Measurements from ENCODE around the gene ZNF273. TPM values are rescaled to one million over a fixed set of nuclear protein-coding genes. Genes with fewer than 3 reads are reported as not detected.
A peak's percentile ranks its signal among the peaks of the same experiment; 100 is the strongest.
"Not testable (repeated sequence)": the region's sequence is repeated elsewhere in the genome, so short reads cannot be mapped to it uniquely, and the experiment has no call there.

Gene ZNF273
- total and polyA plus RNA-seq, 5 donors from 2014 or later = 3.9 to 6.6 (median 6.0) TPM

- ATAC-seq (ENCODE audit: low read depth in 2 of 2) (peak; percentile 25 to 53), DNase-seq (peak in 2 of 3 donors; percentile 15 to 20)
- Histone ChIP-seq H3K4me3 (ENCODE audit: low read depth, low read length) (peak overlapping the region; percentile 37), H3K27me3 (ENCODE audit: control insufficient read depth, insufficient read depth, low read length) (peaks cover 19% of the 10 kb centered on the region), H3K27ac (ENCODE audit: insufficient read depth, low read length, poor library complexity, severe bottlenecking) (no peak overlapping the region), H3K4me1 (ENCODE audit: control insufficient read depth, insufficient read depth, low read length, poor library complexity, severe bottlenecking) (peaks cover 19% of the 10 kb centered on the region), H3K9me3 (ENCODE audit: control insufficient read depth in 2 of 2, low read length in 2 of 2) (no peaks in the 10 kb centered on the region), H3K36me3 (ENCODE audit: control insufficient read depth, insufficient read depth, low read length) (no peaks in the 10 kb centered on the region)
- Mint-ChIP-seq H3K4me1 (peaks cover 0 to 19% (median 12%) of the 10 kb centered on the region in 4 donors), H3K27me3 (peaks cover 64% of the 10 kb centered on the region), H3K4me3 (peak overlapping the region; percentile 63 to 91 (median 84)), H3K36me3 (no peaks in the 10 kb centered on the region), H3K9me3 (peaks cover 0 to 2% (median 2%) of the 10 kb centered on the region in 7 donors), H3K27ac (peak overlapping the region in 1 of 3 donors; percentile 59)
Observed at GRCh38 chr7:64887756-64888508, 15.1 kb upstream of the ZNF273 start.

GRCh38 chr7:64888561-64888900 is 14.5 kb upstream of the ZNF273 start:
- H3K27ac Mint-ChIP-seq = no peak overlapping the region
- peak overlapping the region; percentile 57 for H3K4me3 ChIP-seq (ENCODE audit: low read depth, low read length)
- ATAC-seq (ENCODE audit: low read depth in 2 of 2) (peak in 1 of 2 donors; percentile 19), DNase-seq (no peak)
- peaks cover 66% of the 10 kb centered on the region for H3K27me3 Mint-ChIP-seq
- peaks cover 0 to 18% (median 12%) of the 10 kb centered on the region in 4 donors for H3K4me1 Mint-ChIP-seq
- no peaks in the 10 kb centered on the region for H3K36me3 ChIP-seq (ENCODE audit: control insufficient read depth, insufficient read depth, low read length)
- no peaks in the 10 kb centered on the region for H3K9me3 ChIP-seq (ENCODE audit: control insufficient read depth in 2 of 2, low read length in 2 of 2)
- peaks cover 19% of the 10 kb centered on the region for H3K4me1 ChIP-seq (ENCODE audit: control insufficient read depth, insufficient read depth, low read length, poor library complexity, severe bottlenecking)
- H3K27me3 ChIP-seq (ENCODE audit: control insufficient read depth, insufficient read depth, low read length) = peaks cover 19% of the 10 kb centered on the region
- H3K36me3 Mint-ChIP-seq = no peaks in the 10 kb centered on the region
- no peak overlapping the region for H3K27ac ChIP-seq (ENCODE audit: insufficient read depth, low read length, poor library complexity, severe bottlenecking)
- peaks cover 0 to 2% (median 2%) of the 10 kb centered on the region in 7 donors for H3K9me3 Mint-ChIP-seq
- H3K4me3 Mint-ChIP-seq = peak overlapping the region; percentile 63 to 91 (median 84)

DNA sequence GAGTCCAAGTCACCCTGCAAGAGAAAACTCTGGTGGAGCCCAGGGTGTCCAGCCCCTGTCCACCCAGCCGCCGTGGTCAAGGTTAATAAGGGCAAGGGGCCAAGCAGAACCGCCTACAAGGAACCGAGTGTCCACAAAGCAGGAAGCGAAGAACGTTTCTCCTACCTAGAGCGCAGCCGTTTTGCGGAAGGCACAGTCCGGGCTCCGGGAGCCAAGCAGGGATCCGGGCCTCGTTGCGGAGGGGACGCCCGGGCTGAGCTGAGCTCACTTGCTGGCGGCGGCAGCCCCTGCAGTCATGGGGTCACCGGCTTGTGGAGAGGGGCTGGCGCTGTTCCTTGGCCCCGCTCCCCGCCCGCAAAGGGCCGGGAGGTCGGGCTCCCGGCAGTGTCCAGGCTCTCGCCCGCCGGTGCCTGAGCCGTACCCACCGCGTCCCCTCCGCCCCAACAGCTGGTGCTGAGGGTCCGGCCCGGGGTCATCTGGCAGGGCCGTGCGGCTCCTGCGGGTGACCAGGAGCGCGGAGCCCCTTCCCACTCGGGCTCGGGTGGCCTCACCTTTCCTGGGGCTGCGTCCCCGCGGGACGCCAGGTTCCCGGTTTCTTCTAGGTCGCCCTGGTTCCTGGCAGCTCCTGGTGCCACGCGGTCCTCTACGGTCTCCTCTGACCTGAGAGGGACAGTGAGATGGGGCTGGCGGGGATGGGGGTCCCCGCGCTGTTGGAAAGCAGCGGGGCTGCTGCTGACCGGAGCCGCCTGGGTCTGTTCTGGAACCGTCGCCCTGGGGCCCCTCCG is 14.0 kb upstream of the ZNF273 start:
- Mint-ChIP-seq H3K9me3 (peaks cover 0 to 2% (median 0%) of the 10 kb centered on the region in 7 donors), H3K4me1 (peaks cover 0 to 18% (median 12%) of the 10 kb centered on the region in 4 donors), H3K27ac (no peak overlapping the region), H3K4me3 (peak overlapping the region; percentile 63 to 91 (median 84)), H3K36me3 (no peaks in the 10 kb centered on the region), H3K27me3 (peaks cover 66% of the 10 kb centered on the region)
- ATAC-seq (ENCODE audit: low read depth in 2 of 2) (no peak), DNase-seq (peak in 2 of 3 donors; percentile 9 to 16)
- H3K4me1 ChIP-seq (ENCODE audit: control insufficient read depth, insufficient read depth, low read length, poor library complexity, severe bottlenecking) = peaks cover 19% of the 10 kb centered on the region
- H3K27ac ChIP-seq (ENCODE audit: insufficient read depth, low read length, poor library complexity, severe bottlenecking) = no peak overlapping the region
- H3K36me3 ChIP-seq (ENCODE audit: control insufficient read depth, insufficient read depth, low read length) = no peaks in the 10 kb centered on the region
- H3K27me3 ChIP-seq (ENCODE audit: control insufficient read depth, insufficient read depth, low read length) = peaks cover 19% of the 10 kb centered on the region
- H3K4me3 ChIP-seq (ENCODE audit: low read depth, low read length) = peak overlapping the region; percentile 57
- H3K9me3 ChIP-seq (ENCODE audit: control insufficient read depth in 2 of 2, low read length in 2 of 2) = no peaks in the 10 kb centered on the region

GRCh38 chr7:64889686-64890162 is 13.3 kb upstream of the ZNF273 start:
- Histone ChIP-seq H3K4me3 (ENCODE audit: low read depth, low read length) (no peak overlapping the region), H3K9me3 (ENCODE audit: control insufficient read depth in 2 of 2, low read length in 2 of 2) (no peaks in the 10 kb centered on the region), H3K36me3 (ENCODE audit: control insufficient read depth, insufficient read depth, low read length) (no peaks in the 10 kb centered on the region), H3K27ac (ENCODE audit: insufficient read depth, low read length, poor library complexity, severe bottlenecking) (no peak overlapping the region), H3K27me3 (ENCODE audit: control insufficient read depth, insufficient read depth, low read length) (peaks cover 17% of the 10 kb centered on the region), H3K4me1 (ENCODE audit: control insufficient read depth, insufficient read depth, low read length, poor library complexity, severe bottlenecking) (peaks cover 19% of the 10 kb centered on the region)
- Mint-ChIP-seq H3K4me1 (peaks cover 0 to 18% (median 12%) of the 10 kb centered on the region in 4 donors), H3K9me3 (peaks cover 0 to 2% (median 0%) of the 10 kb centered on the region in 7 donors), H3K36me3 (no peaks in the 10 kb centered on the region), H3K27me3 (peaks cover 66% of the 10 kb centered on the region), H3K4me3 (peak overlapping the region in 2 of 4 donors; percentile 19 to 46), H3K27ac (no peak overlapping the region)
- no peak for ATAC-seq (ENCODE audit: low read depth in 2 of 2)
- DNase-seq = no peak

- ATAC-seq (ENCODE audit: low read depth in 2 of 2); H3K4me3 ChIP-seq (ENCODE audit: low read depth, low read length); H3K36me3 Mint-ChIP-seq; H3K9me3 ChIP-seq (ENCODE audit: control insufficient read depth in 2 of 2, low read length in 2 of 2); H3K36me3 ChIP-seq (ENCODE audit: control insufficient read depth, insufficient read depth, low read length); DNase-seq; H3K4me3 Mint-ChIP-seq; H3K27ac ChIP-seq (ENCODE audit: insufficient read depth, low read length, poor library complexity, severe bottlenecking); H3K27ac Mint-ChIP-seq; H3K9me3 Mint-ChIP-seq: not testable (repeated sequence)
- peaks cover 19% of the 10 kb centered on the region for H3K4me1 ChIP-seq (ENCODE audit: control insufficient read depth, insufficient read depth, low read length, poor library complexity, severe bottlenecking)
- H3K27me3 ChIP-seq (ENCODE audit: control insufficient read depth, insufficient read depth, low read length) = peaks cover 17% of the 10 kb centered on the region
- H3K27me3 Mint-ChIP-seq = peaks cover 61% of the 10 kb centered on the region
- peaks cover 0 to 18% (median 12%) of the 10 kb centered on the region in 4 donors for H3K4me1 Mint-ChIP-seq
Observed at GRCh38 chr7:64890273-64890672, 12.8 kb upstream of the ZNF273 start.

DNA sequence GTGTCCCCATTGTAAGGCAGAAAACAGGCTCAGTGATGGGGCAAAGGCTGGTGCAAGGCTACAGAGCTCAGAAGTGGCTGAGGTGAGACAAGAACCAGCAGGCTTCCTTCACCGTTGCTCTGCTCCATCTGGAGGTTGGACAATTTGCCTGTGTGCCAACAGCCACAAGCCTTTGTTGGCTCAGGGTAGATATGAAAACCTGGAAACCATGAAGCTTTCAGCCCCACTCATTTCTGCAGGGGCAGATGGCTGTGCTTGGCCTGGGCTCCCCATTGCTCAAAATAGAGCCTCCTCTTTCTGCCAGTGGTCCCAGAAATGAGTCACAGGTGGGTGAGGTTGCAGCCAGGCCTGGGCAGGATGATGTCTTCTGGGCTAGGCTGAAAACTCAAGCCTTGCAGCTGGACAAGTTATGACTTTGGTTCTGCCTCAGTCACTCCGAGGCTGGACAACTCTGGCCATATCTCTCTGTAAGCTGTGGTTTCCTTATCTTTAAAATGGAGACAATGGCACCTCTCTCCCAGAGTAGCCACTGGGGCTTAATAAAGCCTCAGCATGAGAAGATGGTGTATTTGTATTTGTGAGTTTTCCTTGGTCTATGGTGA is 12.2 kb upstream of the ZNF273 start:
- H3K4me3 ChIP-seq (ENCODE audit: low read depth, low read length) = no peak overlapping the region
- DNase-seq (no peak), ATAC-seq (ENCODE audit: low read depth in 2 of 2) (no peak)
- peaks cover 0 to 2% (median 0%) of the 10 kb centered on the region in 7 donors for H3K9me3 Mint-ChIP-seq
- peaks cover 0 to 18% (median 10%) of the 10 kb centered on the region in 4 donors for H3K4me1 Mint-ChIP-seq
- peaks cover 55% of the 10 kb centered on the region for H3K27me3 Mint-ChIP-seq
- no peak overlapping the region for H3K27ac ChIP-seq (ENCODE audit: insufficient read depth, low read length, poor library complexity, severe bottlenecking)
- peaks cover 17% of the 10 kb centered on the region for H3K27me3 ChIP-seq (ENCODE audit: control insufficient read depth, insufficient read depth, low read length)
- H3K4me3 Mint-ChIP-seq = no peak overlapping the region
- H3K9me3 ChIP-seq (ENCODE audit: control insufficient read depth in 2 of 2, low read length in 2 of 2) = no peaks in the 10 kb centered on the region
- H3K27ac Mint-ChIP-seq = no peak overlapping the region
- H3K36me3 Mint-ChIP-seq = no peaks in the 10 kb centered on the region
- H3K36me3 ChIP-seq (ENCODE audit: control insufficient read depth, insufficient read depth, low read length) = no peaks in the 10 kb centered on the region
- peaks cover 19% of the 10 kb centered on the region for H3K4me1 ChIP-seq (ENCODE audit: control insufficient read depth, insufficient read depth, low read length, poor library complexity, severe bottlenecking)

DNA sequence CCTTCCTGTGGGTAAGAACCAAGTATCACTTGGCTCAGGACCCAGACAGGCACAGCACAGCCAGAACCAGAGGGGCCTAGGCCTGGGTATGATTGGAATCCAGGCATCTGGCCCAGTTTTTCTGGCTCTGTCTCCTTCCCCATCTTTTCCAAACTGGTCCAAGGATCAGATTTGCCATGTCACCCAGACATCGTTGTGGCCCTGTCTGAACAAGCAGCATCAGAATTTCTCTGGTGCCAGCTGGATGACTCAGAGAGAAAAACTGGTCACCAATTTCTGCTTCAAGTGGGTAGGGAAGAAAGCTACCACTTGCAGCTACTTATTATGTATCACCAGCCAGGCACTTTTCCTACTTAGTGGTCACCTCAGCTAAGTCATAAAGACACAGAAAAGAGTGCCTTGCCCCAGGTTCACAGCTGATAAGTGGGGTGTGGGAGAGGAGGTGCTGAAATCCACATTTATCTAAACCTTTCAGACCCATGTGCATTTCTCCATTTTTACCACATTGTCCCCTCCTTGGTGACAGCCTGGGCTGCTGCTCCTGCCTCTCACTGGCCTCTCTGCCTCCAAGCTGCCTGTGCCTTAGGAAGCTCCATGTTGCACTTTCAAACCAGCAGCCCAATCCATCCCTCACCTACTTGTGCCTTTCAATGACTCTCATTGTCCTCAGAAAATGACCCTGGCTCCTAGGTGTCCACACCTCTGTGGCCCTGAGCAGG is 11.6 kb upstream of the ZNF273 start:
- Mint-ChIP-seq H3K4me1 (peaks cover 0 to 18% (median 10%) of the 10 kb centered on the region in 4 donors), H3K27me3 (peaks cover 50% of the 10 kb centered on the region)
- peaks cover 19% of the 10 kb centered on the region for H3K4me1 ChIP-seq (ENCODE audit: control insufficient read depth, insufficient read depth, low read length, poor library complexity, severe bottlenecking)
- not testable (repeated sequence) for H3K36me3 ChIP-seq (ENCODE audit: control insufficient read depth, insufficient read depth, low read length); H3K27ac ChIP-seq (ENCODE audit: insufficient read depth, low read length, poor library complexity, severe bottlenecking); DNase-seq; H3K9me3 Mint-ChIP-seq; H3K4me3 ChIP-seq (ENCODE audit: low read depth, low read length); H3K4me3 Mint-ChIP-seq; H3K9me3 ChIP-seq (ENCODE audit: control insufficient read depth in 2 of 2, low read length in 2 of 2); ATAC-seq (ENCODE audit: low read depth in 2 of 2); H3K36me3 Mint-ChIP-seq; H3K27ac Mint-ChIP-seq
- H3K27me3 ChIP-seq (ENCODE audit: control insufficient read depth, insufficient read depth, low read length) = peaks cover 16% of the 10 kb centered on the region
